ENCODE measurements around the gene APOA1. TPM values are rescaled to one million over a fixed set of nuclear protein-coding genes. Genes with fewer than 3 reads are reported as not detected.

The APOA1 gene
- total RNA-seq, 4 donors from 2014 or later: 2.2 to 23.2 (median 8.3) TPM

- WGBS, 2 donors: 91 to 93% methylated on average over 7 of the region's 7 CpGs
- H3K9me3 ChIP-seq: no peaks in the 10 kb centered on the region
- TF ChIP-seq POLR2A (IDR thresholded peaks at IDR 0.05): no peak
- TF ChIP-seq CTCF (IDR thresholded peaks at IDR 0.05): no peak
- no peak overlapping the region for H3K27ac ChIP-seq
- intact Hi-C loops (cut with DNase I): no loop called here
- H3K36me3 ChIP-seq: peaks cover 22 to 30% of the 10 kb centered on the region in 2 donors
- no peak overlapping the region for H3K4me3 ChIP-seq (replicated peaks in 1 of 3)
- no peaks in the 10 kb centered on the region for H3K27me3 ChIP-seq
- peaks cover 13 to 25% of the 10 kb centered on the region in 2 donors for H3K4me1 ChIP-seq
- no peak for DNase-seq
Observed at GRCh38 chr11:116855413-116855812, 18.0 kb upstream of the APOA1 start.

DNA sequence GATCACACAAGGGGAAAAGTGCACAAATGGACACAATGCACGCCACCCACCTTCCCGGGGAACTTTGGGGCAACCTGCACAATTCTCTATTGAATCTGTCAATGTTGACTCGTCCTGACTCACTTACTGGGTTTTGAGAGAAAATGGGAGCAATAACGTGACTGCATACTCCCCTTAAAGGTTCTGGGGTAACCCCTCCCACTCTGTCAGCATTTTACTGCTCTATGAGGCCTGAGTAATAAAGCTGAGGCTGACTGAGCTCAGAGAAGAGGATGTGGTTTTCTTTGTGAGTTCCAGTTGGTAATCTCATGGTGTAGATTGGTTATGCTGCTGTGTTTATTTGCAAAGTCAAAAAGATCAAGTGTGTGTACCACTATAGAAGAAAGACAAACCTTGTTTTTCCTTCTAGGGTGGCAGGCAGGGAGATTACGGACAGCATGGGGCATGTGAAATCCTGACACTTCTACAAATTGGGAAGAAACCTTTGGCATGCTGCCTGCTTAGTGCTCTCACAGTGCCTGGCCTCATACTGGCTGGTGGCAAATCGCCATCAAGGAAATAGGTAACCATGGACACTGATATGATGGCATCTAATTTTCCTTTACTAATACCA is 16.1 kb upstream of the APOA1 start:
- no peak overlapping the region for H3K4me3 ChIP-seq (replicated peaks in 1 of 3)
- DNase-seq: no peak
- H3K4me1 ChIP-seq: peaks cover 13 to 25% of the 10 kb centered on the region in 2 donors
- TF ChIP-seq POLR2A (IDR thresholded peaks at IDR 0.05) (no peak), CTCF (IDR thresholded peaks at IDR 0.05) (no peak)
- H3K27me3 ChIP-seq: no peaks in the 10 kb centered on the region
- no peaks in the 10 kb centered on the region for H3K9me3 ChIP-seq
- intact Hi-C loops (cut with DNase I): no loop called here
- WGBS, 2 donors: 69 to 89% methylated on average over 6 of the region's 6 CpGs
- H3K36me3 ChIP-seq: peaks cover 15% of the 10 kb centered on the region in 2 donors
- H3K27ac ChIP-seq: no peak overlapping the region

- Histone ChIP-seq H3K27ac (peak overlapping the region in 2 of 3 donors; percentile 12 to 15), H3K9me3 (no peaks in the 10 kb centered on the region), H3K36me3 (peaks cover 16 to 18% of the 10 kb centered on the region in 2 donors), H3K4me1 (peaks cover 13 to 25% of the 10 kb centered on the region in 2 donors), H3K27me3 (no peaks in the 10 kb centered on the region), H3K4me3 (replicated peaks in 1 of 3) (no peak overlapping the region)
- 64 to 78% methylated on average over 5 of the region's 5 CpGs for WGBS, 2 donors
- no peak for DNase-seq
- TF ChIP-seq POLR2A (IDR thresholded peaks at IDR 0.05) (no peak), CTCF (IDR thresholded peaks at IDR 0.05) (no peak)
- intact Hi-C loops (cut with DNase I): no loop called here
Observed at GRCh38 chr11:116852261-116853031, 15.0 kb upstream of the APOA1 start.

- H3K4me3 ChIP-seq (replicated peaks in 1 of 3): no peak overlapping the region
- H3K9me3 ChIP-seq: no peaks in the 10 kb centered on the region
- no peak overlapping the region for H3K27ac ChIP-seq
- WGBS, 2 donors: 81 to 90% methylated on average over 7 of the region's 7 CpGs
- no peak for DNase-seq
- no peaks in the 10 kb centered on the region for H3K27me3 ChIP-seq
- intact Hi-C loops (cut with DNase I): no loop called here
- H3K36me3 ChIP-seq: peaks cover 24 to 26% of the 10 kb centered on the region in 2 donors
- TF ChIP-seq POLR2A (IDR thresholded peaks at IDR 0.05): no peak
- TF ChIP-seq CTCF (IDR thresholded peaks at IDR 0.05): no peak
- H3K4me1 ChIP-seq: peaks cover 13 to 25% of the 10 kb centered on the region in 2 donors
Observed at GRCh38 chr11:116851626-116852025, 14.2 kb upstream of the APOA1 start.

GRCh38 chr11:116849486-116849885 is 12.1 kb upstream of the APOA1 start:
- no peak for TF ChIP-seq CTCF (IDR thresholded peaks at IDR 0.05)
- TF ChIP-seq POLR2A (IDR thresholded peaks at IDR 0.05): no peak
- WGBS, 2 donors: 91 to 93% methylated on average over 6 of the region's 6 CpGs
- H3K36me3 ChIP-seq: peaks cover 37 to 41% of the 10 kb centered on the region in 2 donors

More at GRCh38 chr11:116849486-116849885, 12.1 kb upstream of the APOA1 start:
- H3K27ac ChIP-seq: no peak overlapping the region
- no peak overlapping the region for H3K4me3 ChIP-seq (replicated peaks in 1 of 3)
- H3K4me1 ChIP-seq: peaks cover 13 to 25% of the 10 kb centered on the region in 2 donors
- no peaks in the 10 kb centered on the region for H3K9me3 ChIP-seq
- no peaks in the 10 kb centered on the region for H3K27me3 ChIP-seq
- intact Hi-C loops (cut with DNase I): no loop called here
- no peak for DNase-seq
